Esophagus squamous epithelium (tissue), 4 donors: ENCODE results near the gene OXTR.

Experiments used
- POLR2A ChIP-seq, 4 donors: fragments of 450-650 bp; IDR thresholded peaks; one replicate each; pipeline ENCODE4 v1.6.1; 2017; ENCODE audit warnings: antibody characterized with exemption in 4 of 4, mild to moderate bottlenecking in 4 of 4, moderate library complexity in 3 of 4
- TF ChIP-seq, protein P1 (sequence below), 6 experiments: fragments of 450-650 bp in 4 of 6; fragments of 200-600 bp in 2 of 6; sonication (generic) in 2 of 6; IDR thresholded peaks; one replicate each; pipeline ENCODE4 v1.5.1; 2016 to 2019; ENCODE audit warnings: antibody characterized with exemption in 6 of 6, mild to moderate bottlenecking in 4 of 6, moderate library complexity in 4 of 6

DNA sequence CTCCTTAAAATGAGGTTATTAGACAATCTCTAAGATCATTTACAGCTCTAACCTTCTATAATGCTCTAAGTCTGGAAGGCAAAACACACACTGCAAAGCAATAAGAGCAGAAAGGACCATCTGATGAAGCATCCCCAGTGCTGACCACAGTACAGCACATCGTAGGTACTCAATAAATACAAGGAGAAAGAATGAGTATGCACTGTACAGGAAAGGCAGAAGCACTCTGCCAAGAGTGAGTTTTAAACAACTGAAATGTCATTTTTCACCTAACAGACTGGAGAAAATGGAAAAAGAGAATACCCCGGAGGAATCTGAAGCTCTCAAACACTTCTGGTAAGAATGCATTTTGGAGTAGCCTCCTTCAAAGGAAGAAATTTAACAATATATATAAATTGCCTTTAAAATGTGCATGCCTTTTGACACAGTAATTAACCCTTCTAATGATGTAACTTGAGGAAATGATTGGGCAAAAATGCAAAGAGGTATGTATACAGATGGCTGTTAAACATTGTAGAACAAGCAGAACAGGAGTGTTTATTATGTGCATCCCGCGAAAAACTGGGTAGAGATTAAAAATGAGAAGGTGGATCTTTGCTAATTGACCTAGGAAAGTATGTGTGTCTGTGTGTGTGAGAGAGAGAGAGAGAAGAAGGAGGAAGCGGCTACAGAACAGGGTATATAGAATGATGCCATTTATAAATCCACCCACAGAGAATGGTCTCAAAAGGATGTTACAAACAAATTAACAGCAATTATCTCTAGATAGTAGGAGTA, 8.0 kb upstream of the OXTR start:
- TF ChIP-seq, protein P1, sequence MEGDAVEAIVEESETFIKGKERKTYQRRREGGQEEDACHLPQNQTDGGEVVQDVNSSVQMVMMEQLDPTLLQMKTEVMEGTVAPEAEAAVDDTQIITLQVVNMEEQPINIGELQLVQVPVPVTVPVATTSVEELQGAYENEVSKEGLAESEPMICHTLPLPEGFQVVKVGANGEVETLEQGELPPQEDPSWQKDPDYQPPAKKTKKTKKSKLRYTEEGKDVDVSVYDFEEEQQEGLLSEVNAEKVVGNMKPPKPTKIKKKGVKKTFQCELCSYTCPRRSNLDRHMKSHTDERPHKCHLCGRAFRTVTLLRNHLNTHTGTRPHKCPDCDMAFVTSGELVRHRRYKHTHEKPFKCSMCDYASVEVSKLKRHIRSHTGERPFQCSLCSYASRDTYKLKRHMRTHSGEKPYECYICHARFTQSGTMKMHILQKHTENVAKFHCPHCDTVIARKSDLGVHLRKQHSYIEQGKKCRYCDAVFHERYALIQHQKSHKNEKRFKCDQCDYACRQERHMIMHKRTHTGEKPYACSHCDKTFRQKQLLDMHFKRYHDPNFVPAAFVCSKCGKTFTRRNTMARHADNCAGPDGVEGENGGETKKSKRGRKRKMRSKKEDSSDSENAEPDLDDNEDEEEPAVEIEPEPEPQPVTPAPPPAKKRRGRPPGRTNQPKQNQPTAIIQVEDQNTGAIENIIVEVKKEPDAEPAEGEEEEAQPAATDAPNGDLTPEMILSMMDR (IDR thresholded peaks at IDR 0.05): no peak
- no peak for TF ChIP-seq POLR2A (IDR thresholded peaks at IDR 0.05)
